Spleen (tissue), 11 donors: ENCODE measurements around the gene UBE2L3. TPM values are rescaled to one million over a fixed set of nuclear protein-coding genes. Genes with fewer than 3 reads are reported as not detected.
"Not testable (repeated sequence)": the region's sequence is repeated elsewhere in the genome, so short reads cannot be mapped to it uniquely, and the experiment has no call there.

Experiments used
- DNase-seq: peaks from one replicate; pipeline ENCODE4 v3.0.0-alpha.2; 2020
- H3K27ac ChIP-seq, 8 donors: fragments of 200-600 bp; sonication (generic) in 7 of 8; 1 replicate in 4 of 8; 2 replicates in 4 of 8; pipeline versions ENCODE4 v1.5.0 to v1.8.0; 2016 to 2021; ENCODE audit warnings: inconsistent platforms in 4 of 8, mild to moderate bottlenecking in 4 of 8, moderate library complexity in 1 of 8
- H3K27me3 ChIP-seq, 7 donors: fragments of 200-600 bp; sonication (generic) in 6 of 7; replicated peaks in 1 of 7; 1 replicate in 4 of 7; 2 replicates in 3 of 7; pipeline versions ENCODE4 v1.5.0 to v1.8.0; 2016 to 2021; ENCODE audit warnings: inconsistent platforms in 3 of 7, mild to moderate bottlenecking in 1 of 7
- H3K36me3 ChIP-seq, 6 donors: fragments of 200-600 bp; sonication (generic) in 5 of 6; 1 replicate in 4 of 6; 2 replicates in 2 of 6; pipeline versions ENCODE4 v1.5.0 to v1.8.0; 2016 to 2021; ENCODE audit warnings: inconsistent platforms in 2 of 6
- H3K4me1 ChIP-seq, 6 donors: fragments of 200-600 bp; sonication (generic) in 5 of 6; 1 replicate in 3 of 6; 2 replicates in 3 of 6; pipeline versions ENCODE4 v1.5.0 to v1.8.0; 2016 to 2021; ENCODE audit warnings: inconsistent platforms in 3 of 6
- H3K4me3 ChIP-seq, 8 donors: fragments of 200-600 bp; sonication (generic) in 7 of 8; 1 replicate in 4 of 8; 2 replicates in 4 of 8; pipeline versions ENCODE4 v1.5.0 to v1.8.0; 2016 to 2021; ENCODE audit warnings: inconsistent platforms in 4 of 8, mild to moderate bottlenecking in 4 of 8, moderate library complexity in 2 of 8
- H3K9me3 ChIP-seq, 8 donors: fragments of 200-600 bp; sonication (generic) in 7 of 8; 1 replicate in 4 of 8; 2 replicates in 4 of 8; pipeline versions ENCODE4 v1.5.0 to v1.8.0; 2016 to 2021; ENCODE audit warnings: inconsistent platforms in 4 of 8
- CTCF ChIP-seq, 11 experiments: fragments of 200-600 bp in 7 of 11; fragments of 450-650 bp in 4 of 11; sonication (generic) in 4 of 11; IDR thresholded peaks in 8 of 11; conservative IDR thresholded peaks in 3 of 11; 1 replicate in 7 of 11; 2 replicates in 4 of 11; pipeline versions ENCODE4 v1.4.0 to v1.8.0; 2016 to 2021; ENCODE audit warnings: antibody characterized with exemption in 11 of 11, inconsistent platforms in 4 of 11, mild to moderate bottlenecking in 1 of 11
- POLR2A ChIP-seq, 3 donors: fragments of 450-650 bp; IDR thresholded peaks; one replicate each; pipeline ENCODE4 v1.5.1; 2017; ENCODE audit warnings: antibody characterized with exemption in 3 of 3, mild to moderate bottlenecking in 1 of 3
- POLR2AphosphoS5 ChIP-seq, 3 donors: sonication (generic); formaldehyde crosslinking; IDR thresholded peaks; one replicate each; pipeline ENCODE4 v1.5.1; 2017; ENCODE audit warnings: antibody characterized with exemption in 3 of 3
- WGBS, 5 donors: extraction: QIAGEN DNeasy Blood & Tissue Kit in 3 of 5; methylation state at CpG; one replicate each; pipeline versions ENCODE4 v1.1.5 to v1.1.7; 2013 to 2018; 5-methylcytosine and 5-hydroxymethylcytosine counted together
- intact Hi-C: fragments of 100-400 bp; cut with DNase I; formaldehyde crosslinking; loops from one replicate; pipeline ENCODE4 v1.15.0; 2023; ENCODE audit warnings: low total_unique reads
- polyA plus RNA-seq, 3 donors: library from polyadenylated mRNA; stranded (reverse); fragments of 200-250 nt; gene quantifications; one replicate each; pipeline ENCODE4 v1.2.1, GENCODE V29; 2013
- total RNA-seq, 7 donors: library from RNA; depleted of rRNA in 3 of 7; stranded (reverse); fragments of >200 nt in 3 of 7; fragmentation: NEBNext Ultra II Directional in 4 of 7; extraction: Animal tissue kit (Norgen Biotek cat#: 25700) in 4 of 7; gene quantifications; one replicate each; pipeline versions ENCODE4 v1.1.0 to v1.2.1, GENCODE V29; 2016 to 2021
- donor health status: healthy with polysubstance abuse.
- donor health status: DM: no; HTN: no; CAD: no; lungs with moderate emphysema.
- donor health status: DM: no; HTN: no; CAD: no.
- donor health status: Bipolar disorder and iron deficiency.
- donor health status: healthy.
- donor health status: DM: no; HTN: no; CAD: no.
- donor health status: DM: yes; HTN: yes; CAD: no.

UBE2L3 gene
- total and polyA plus RNA-seq, 10 donors = 36.2 to 69.3 (median 45.2) TPM

- intact Hi-C loops = no loop called here
- H3K27ac ChIP-seq = no peak overlapping the region
- 90 to 100% (median 96%) methylated on average over 7 of the region's 7 CpGs for WGBS, 5 donors
- TF ChIP-seq POLR2A (IDR thresholded peaks at IDR 0.05) (no peak), POLR2AphosphoS5 (IDR thresholded peaks at IDR 0.05) (no peak)
- no peak for DNase-seq
- H3K36me3 ChIP-seq = peaks cover 0 to 46% (median 4%) of the 10 kb centered on the region in 6 donors
- no peaks in the 10 kb centered on the region for H3K9me3 ChIP-seq
- H3K27me3 ChIP-seq = no peaks in the 10 kb centered on the region
- peaks cover 0 to 78% (median 19%) of the 10 kb centered on the region in 6 donors for H3K4me1 ChIP-seq
- H3K4me3 ChIP-seq = no peak overlapping the region
Measured at GRCh38 chr22:21605887-21606564, 38.5 kb downstream of the UBE2L3 start.

GRCh38 chr22:21606775-21607174, 39.3 kb downstream of the UBE2L3 start:
- H3K36me3 ChIP-seq = peaks cover 0 to 54% (median 12%) of the 10 kb centered on the region in 6 donors
- 94 to 97% (median 96%) methylated on average over 8 of the region's 8 CpGs for WGBS, 5 donors
- no peak overlapping the region for H3K4me3 ChIP-seq
- TF ChIP-seq POLR2A (IDR thresholded peaks at IDR 0.05) = no peak
- no peak for TF ChIP-seq POLR2AphosphoS5 (IDR thresholded peaks at IDR 0.05)
- no peak for TF ChIP-seq CTCF (IDR thresholded peaks at IDR 0.05 in 8 of 11, conservative IDR thresholded peaks at IDR 0.05 in 3 of 11)
- H3K27me3 ChIP-seq = no peaks in the 10 kb centered on the region
- H3K9me3 ChIP-seq = no peaks in the 10 kb centered on the region
- intact Hi-C loops = no loop called here
- peaks cover 0 to 70% (median 17%) of the 10 kb centered on the region in 6 donors for H3K4me1 ChIP-seq
- no peak overlapping the region for H3K27ac ChIP-seq
- DNase-seq = no peak

GRCh38 chr22:21609556-21610157, 42.1 kb downstream of the UBE2L3 start:
- H3K9me3 ChIP-seq, intact Hi-C loops, H3K27ac ChIP-seq, H3K27me3 ChIP-seq, DNase-seq, H3K4me3 ChIP-seq: not testable (repeated sequence)
- peaks cover 0 to 68% (median 33%) of the 10 kb centered on the region in 6 donors for H3K36me3 ChIP-seq
- peaks cover 0 to 59% (median 21%) of the 10 kb centered on the region in 6 donors for H3K4me1 ChIP-seq
- 95 to 98% (median 96%) methylated on average over 11 of the region's 11 CpGs for WGBS, 5 donors

GRCh38 chr22:21611210-21611977, 43.9 kb downstream of the UBE2L3 start:
- Histone ChIP-seq H3K27ac (no peak overlapping the region), H3K4me3 (no peak overlapping the region), H3K36me3 (peaks cover 0 to 81% (median 38%) of the 10 kb centered on the region in 6 donors), H3K27me3 (no peaks in the 10 kb centered on the region), H3K9me3 (no peaks in the 10 kb centered on the region), H3K4me1 (peaks cover 0 to 52% (median 22%) of the 10 kb centered on the region in 6 donors)
- TF ChIP-seq CTCF (IDR thresholded peaks at IDR 0.05 in 8 of 11, conservative IDR thresholded peaks at IDR 0.05 in 3 of 11) = no peak
- TF ChIP-seq POLR2AphosphoS5 (IDR thresholded peaks at IDR 0.05) = peak in 1 of 3 donors; percentile 27
- WGBS, 5 donors = 89 to 93% (median 90%) methylated on average over 4 of the region's 4 CpGs
- no peak for DNase-seq
- intact Hi-C loops = no loop called here

- WGBS, 5 donors = 86 to 94% (median 92%) methylated on average over 6 to 7 of the region's 7 CpGs
- intact Hi-C loops = no loop called here
- peaks cover 0 to 83% (median 38%) of the 10 kb centered on the region in 6 donors for H3K36me3 ChIP-seq
Measured at GRCh38 chr22:21612858-21613257, 45.3 kb downstream of the UBE2L3 start.

More at GRCh38 chr22:21612858-21613257, 45.3 kb downstream of the UBE2L3 start:
- H3K27me3 ChIP-seq = no peaks in the 10 kb centered on the region
- TF ChIP-seq CTCF (IDR thresholded peaks at IDR 0.05 in 8 of 11, conservative IDR thresholded peaks at IDR 0.05 in 3 of 11) (no peak), POLR2AphosphoS5 (IDR thresholded peaks at IDR 0.05) (no peak), POLR2A (IDR thresholded peaks at IDR 0.05) (no peak)
- DNase-seq = no peak
- H3K27ac ChIP-seq = no peak overlapping the region
- no peak overlapping the region for H3K4me3 ChIP-seq
- H3K9me3 ChIP-seq = no peaks in the 10 kb centered on the region
- H3K4me1 ChIP-seq = peaks cover 0 to 50% (median 27%) of the 10 kb centered on the region in 6 donors
